HEK293T (cell line): Measurements from ENCODE around the gene MYO16.

Experiments used
- CTCF ChIA-PET: fragments of 350-600 bp; formaldehyde crosslinking; extraction: SDS; loops from one replicate; lab custom pipeline; 2021; ENCODE audit warnings: antibody characterized with exemption, inconsistent platforms; lab: Yijun Ruan, JAX
- POLR2A ChIA-PET: fragments of 350-600 bp; formaldehyde crosslinking; extraction: SDS; loops from one replicate; lab custom pipeline; 2020; ENCODE audit warnings: antibody characterized with exemption, inconsistent platforms; lab: Yijun Ruan, JAX
- DNase-seq: peaks from one replicate; pipeline ENCODE4 v3.0.0; 2012; ENCODE audit warnings: mixed read lengths; ENCODE audit errors: extremely low spot score
- ARNT ChIP-seq: fragments of 450-650 bp; IDR thresholded peaks from 2 replicates; pipeline ENCODE4 v1.6.1; 2017; ENCODE audit warnings: mild to moderate bottlenecking
- BHLHE40 ChIP-seq: fragments of 450-650 bp; IDR thresholded peaks from 2 replicates; pipeline ENCODE4 v1.6.1; 2016; ENCODE audit warnings: mild to moderate bottlenecking, moderate library complexity, borderline replicate concordance
- CTBP1 ChIP-seq: fragments of 450-650 bp; IDR thresholded peaks from 2 replicates; pipeline ENCODE4 v1.6.1; 2016; ENCODE audit warnings: borderline replicate concordance
- ELF4 ChIP-seq: fragments of 450-650 bp; IDR thresholded peaks from 2 replicates; pipeline ENCODE4 v1.6.1; 2017; ENCODE audit warnings: antibody characterized with exemption
- FOXA1 ChIP-seq: fragments of 450-650 bp; IDR thresholded peaks from 2 replicates; pipeline ENCODE4 v1.6.1; 2016; ENCODE audit warnings: mild to moderate bottlenecking
- FOXK2 ChIP-seq: fragments of 450-650 bp; IDR thresholded peaks from 2 replicates; pipeline ENCODE4 v1.6.1; 2016; ENCODE audit warnings: mild to moderate bottlenecking
- FOXM1 ChIP-seq: fragments of 450-650 bp; IDR thresholded peaks from 2 replicates; pipeline ENCODE4 v1.6.1; 2017; ENCODE audit warnings: mild to moderate bottlenecking, borderline replicate concordance
- HDGF ChIP-seq: fragments of 450-650 bp; IDR thresholded peaks from 2 replicates; pipeline ENCODE4 v1.6.1; 2017; ENCODE audit warnings: antibody characterized with exemption, borderline replicate concordance
- L3MBTL2 ChIP-seq: fragments of 450-650 bp; conservative IDR thresholded peaks from 2 replicates; pipeline ENCODE4 v1.6.1; 2016; ENCODE audit warnings: mild to moderate bottlenecking
- LEF1 ChIP-seq: fragments of 450-650 bp; IDR thresholded peaks from 2 replicates; pipeline ENCODE4 v1.6.1; 2017; ENCODE audit warnings: mild to moderate bottlenecking, borderline replicate concordance
- NFRKB ChIP-seq: fragments of 450-650 bp; IDR thresholded peaks from 2 replicates; pipeline ENCODE4 v1.6.1; 2016; ENCODE audit warnings: mild to moderate bottlenecking, moderate library complexity
- SP1 ChIP-seq: fragments of 450-650 bp; IDR thresholded peaks from 2 replicates; pipeline ENCODE4 v1.6.1; 2017
- SUZ12 ChIP-seq: fragments of 450-650 bp; IDR thresholded peaks from 2 replicates; pipeline ENCODE4 v1.6.1; 2016; ENCODE audit warnings: mild to moderate bottlenecking
- TARDBP ChIP-seq: fragments of 450-650 bp; IDR thresholded peaks from 2 replicates; pipeline ENCODE4 v1.6.1; 2016
- ZNF384 ChIP-seq: fragments of 450-650 bp; IDR thresholded peaks from 2 replicates; pipeline ENCODE4 v1.6.1; 2016
- TF ChIP-seq, protein P1 (sequence below): fragments of 450-650 bp; IDR thresholded peaks from 2 replicates; pipeline ENCODE4 v1.6.1; 2016

Gene MYO16

DNA sequence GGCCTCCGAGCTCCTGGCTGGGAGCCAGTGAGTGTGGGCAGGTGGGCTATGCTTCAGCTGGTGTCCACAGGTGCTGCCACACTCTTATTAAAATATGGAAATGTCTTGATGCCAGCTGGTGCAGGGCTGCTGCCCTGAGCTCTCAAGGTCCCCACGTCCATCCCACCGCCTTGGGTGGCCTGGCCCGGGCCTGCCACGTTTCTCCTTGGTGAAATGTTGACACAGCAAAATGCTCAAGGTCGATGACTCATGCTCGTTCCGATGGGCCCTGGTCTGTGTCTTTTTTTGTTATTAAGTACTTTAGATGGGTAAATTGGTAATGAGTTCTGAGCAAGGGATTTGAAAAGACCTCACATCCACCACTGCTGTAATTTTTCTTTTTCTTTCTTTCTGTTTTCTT lies 524.7 kb downstream of the MYO16 start:
- ChIA-PET POLR2A (no interaction called here), CTCF (no interaction called here)
- TF ChIP-seq BHLHE40: no peak
- no peak for TF ChIP-seq FOXA1
- no peak for TF ChIP-seq FOXM1
- TF ChIP-seq ARNT: no peak
- no peak for TF ChIP-seq FOXK2
- no peak for TF ChIP-seq ZNF384
- TF ChIP-seq CTBP1: no peak
- no peak for TF ChIP-seq HDGF
- no peak for TF ChIP-seq L3MBTL2
- TF ChIP-seq TARDBP: no peak
- no peak for TF ChIP-seq SUZ12
- no peak for TF ChIP-seq NFRKB
- DNase-seq: no peak

DNA sequence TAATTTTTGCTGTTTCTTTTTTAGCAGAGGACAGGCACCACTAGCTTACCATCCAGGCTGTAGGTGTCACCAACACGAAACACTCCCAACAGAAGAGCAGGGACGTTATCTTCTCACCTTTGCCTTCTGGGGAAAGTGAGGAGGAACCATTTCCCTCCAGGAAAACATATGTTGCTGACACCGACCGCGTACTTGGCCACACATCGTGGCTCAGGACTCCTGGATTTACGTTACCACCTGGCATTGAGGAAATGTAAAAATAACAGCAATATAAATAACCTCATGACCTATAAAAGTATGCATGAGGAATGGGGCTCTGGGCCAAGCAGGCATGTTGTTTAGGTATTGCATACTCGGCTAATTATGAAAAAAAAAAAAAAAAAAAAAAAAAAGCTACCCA lies 525.1 kb downstream of the MYO16 start:
- POLR2A ChIA-PET: no interaction called here
- TF ChIP-seq BHLHE40 (no peak), FOXK2 (no peak), ZNF384 (no peak), FOXA1 (no peak), FOXM1 (no peak), L3MBTL2 (no peak), SUZ12 (no peak), ELF4 (no peak), TARDBP (no peak), SP1 (no peak), HDGF (no peak), LEF1 (no peak), ARNT (no peak), CTBP1 (no peak), NFRKB (no peak)
- TF ChIP-seq, protein P1, sequence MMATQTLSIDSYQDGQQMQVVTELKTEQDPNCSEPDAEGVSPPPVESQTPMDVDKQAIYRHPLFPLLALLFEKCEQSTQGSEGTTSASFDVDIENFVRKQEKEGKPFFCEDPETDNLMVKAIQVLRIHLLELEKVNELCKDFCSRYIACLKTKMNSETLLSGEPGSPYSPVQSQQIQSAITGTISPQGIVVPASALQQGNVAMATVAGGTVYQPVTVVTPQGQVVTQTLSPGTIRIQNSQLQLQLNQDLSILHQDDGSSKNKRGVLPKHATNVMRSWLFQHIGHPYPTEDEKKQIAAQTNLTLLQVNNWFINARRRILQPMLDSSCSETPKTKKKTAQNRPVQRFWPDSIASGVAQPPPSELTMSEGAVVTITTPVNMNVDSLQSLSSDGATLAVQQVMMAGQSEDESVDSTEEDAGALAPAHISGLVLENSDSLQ: no peak
- DNase-seq: no peak
- CTCF ChIA-PET: interaction anchor here (0.6 kb wide), 1 partner anchor 42 kb away, joined by 3 read pairs; no protein-coding TSS in a partner anchor

- TF ChIP-seq ELF4 (no peak), SUZ12 (no peak), FOXA1 (no peak), TARDBP (no peak), BHLHE40 (no peak), LEF1 (no peak), ZNF384 (no peak), NFRKB (no peak), FOXK2 (no peak), FOXM1 (no peak), HDGF (no peak), CTBP1 (no peak), L3MBTL2 (no peak), ARNT (no peak), SP1 (no peak)
- TF ChIP-seq, protein P1: no peak
- CTCF ChIA-PET: interaction anchor here (0.6 kb wide), 1 partner anchor 41 kb away, joined by 3 read pairs; no protein-coding TSS in a partner anchor
- POLR2A ChIA-PET: no interaction called here
- DNase-seq: no peak
Measured at GRCh38 chr13:109154966-109155761, 525.8 kb downstream of the MYO16 start.

DNA sequence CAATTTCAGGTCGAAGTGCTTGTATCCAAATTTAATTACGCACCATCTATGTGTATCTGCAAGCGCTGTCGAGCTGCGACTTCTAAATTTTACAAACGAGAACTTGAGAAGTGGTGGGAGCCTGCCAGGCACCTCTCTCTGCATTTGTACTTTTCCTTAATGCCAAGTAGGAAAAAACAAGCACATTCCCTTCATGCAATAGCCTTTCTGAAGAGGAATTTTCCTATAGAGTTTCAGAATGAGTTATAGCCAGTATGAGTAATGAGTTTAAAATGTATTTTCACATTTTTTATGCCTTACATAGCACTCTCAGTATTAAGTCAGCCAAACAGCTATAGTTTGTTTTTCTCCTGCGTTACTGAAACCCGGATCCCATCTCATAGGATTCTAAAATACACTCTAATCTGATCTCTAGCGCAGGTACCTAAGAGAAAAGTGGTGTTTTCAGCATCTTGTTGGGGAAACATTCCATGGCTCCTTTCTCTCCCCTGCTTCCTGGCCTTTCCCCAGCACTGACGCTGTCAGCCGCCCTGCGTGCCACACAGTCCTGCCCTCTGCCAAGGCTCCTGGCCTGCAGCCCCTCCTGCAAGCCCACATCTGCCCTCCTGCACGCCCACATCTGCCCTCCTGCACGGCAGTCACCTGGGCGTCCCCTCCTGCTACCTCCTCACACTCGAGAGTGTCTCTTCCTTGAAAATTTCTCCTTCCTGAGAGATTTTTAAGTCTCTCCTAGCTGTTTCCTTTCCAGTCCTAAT lies 526.9 kb downstream of the MYO16 start:
- CTCF ChIA-PET: interaction anchor here (0.8 kb wide), 1 partner anchor 205 kb away, joined by 4 read pairs; no protein-coding TSS in a partner anchor
- DNase-seq: no peak
- POLR2A ChIA-PET: no interaction called here
- TF ChIP-seq LEF1: no peak
- no peak for TF ChIP-seq BHLHE40
- no peak for TF ChIP-seq SUZ12
- TF ChIP-seq FOXM1: no peak
- no peak for TF ChIP-seq FOXK2
- no peak for TF ChIP-seq HDGF
- TF ChIP-seq NFRKB: no peak
- TF ChIP-seq CTBP1: no peak
- no peak for TF ChIP-seq L3MBTL2
- TF ChIP-seq TARDBP: no peak
- TF ChIP-seq SP1: no peak
- no peak for TF ChIP-seq ELF4
- no peak for TF ChIP-seq ZNF384

DNA sequence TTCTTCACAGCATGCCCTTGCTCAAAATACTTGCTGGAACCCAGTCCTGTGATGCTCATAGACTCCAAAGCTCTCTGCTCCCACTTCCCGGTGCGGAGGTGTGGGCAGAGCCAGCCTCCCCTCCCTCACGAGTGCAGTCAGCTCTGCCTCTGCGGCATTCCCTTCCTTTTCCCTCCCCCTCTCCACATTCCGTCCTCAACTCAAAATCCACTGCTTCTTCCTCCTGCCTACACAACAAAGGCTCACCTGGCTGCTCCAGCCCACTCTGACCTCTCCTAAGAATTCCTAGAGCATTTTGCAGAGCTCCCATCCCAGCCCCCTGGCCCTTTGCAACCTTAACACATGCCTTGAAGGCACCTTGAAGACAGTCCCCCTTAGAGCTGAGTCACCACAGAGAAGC lies 527.9 kb downstream of the MYO16 start:
- POLR2A ChIA-PET: no interaction called here

More for the DNA sequence above, 527.9 kb downstream of the MYO16 start:
- CTCF ChIA-PET: interaction anchor here (0.8 kb wide), 1 partner anchor 206 kb away, joined by 4 read pairs; no protein-coding TSS in a partner anchor
- no peak for DNase-seq
- TF ChIP-seq FOXM1 (no peak), FOXA1 (no peak), CTBP1 (no peak), ARNT (no peak), ZNF384 (no peak), TARDBP (no peak), SP1 (no peak)
- TF ChIP-seq, protein P1: no peak
